KOPT-K1 (cell line): ENCODE data around the gene NKIRAS1.

Experiments
- H3K27ac ChIP-seq: fragments of 200-600 bp; sonication (generic); 2 replicates; pipeline ENCODE4 v1.5.1; 2016; ENCODE audit warnings: antibody characterized with exemption, mild to moderate bottlenecking, low read depth, low read length; ENCODE audit not compliant: poor library complexity, severe bottlenecking
- H3K36me3 ChIP-seq: fragments of 200-600 bp; sonication (generic); 2 replicates; pipeline ENCODE4 v1.5.1; 2017; ENCODE audit warnings: antibody characterized with exemption, mild to moderate bottlenecking, low read length, moderate library complexity; ENCODE audit not compliant: insufficient read depth
- H3K9me3 ChIP-seq: fragments of 200-600 bp; sonication (generic); 2 replicates; pipeline ENCODE4 v1.5.1; 2017; ENCODE audit warnings: antibody characterized with exemption, low read length, mild to moderate bottlenecking; ENCODE audit not compliant: insufficient read depth, poor library complexity, severe bottlenecking

The NKIRAS1 gene

DNA sequence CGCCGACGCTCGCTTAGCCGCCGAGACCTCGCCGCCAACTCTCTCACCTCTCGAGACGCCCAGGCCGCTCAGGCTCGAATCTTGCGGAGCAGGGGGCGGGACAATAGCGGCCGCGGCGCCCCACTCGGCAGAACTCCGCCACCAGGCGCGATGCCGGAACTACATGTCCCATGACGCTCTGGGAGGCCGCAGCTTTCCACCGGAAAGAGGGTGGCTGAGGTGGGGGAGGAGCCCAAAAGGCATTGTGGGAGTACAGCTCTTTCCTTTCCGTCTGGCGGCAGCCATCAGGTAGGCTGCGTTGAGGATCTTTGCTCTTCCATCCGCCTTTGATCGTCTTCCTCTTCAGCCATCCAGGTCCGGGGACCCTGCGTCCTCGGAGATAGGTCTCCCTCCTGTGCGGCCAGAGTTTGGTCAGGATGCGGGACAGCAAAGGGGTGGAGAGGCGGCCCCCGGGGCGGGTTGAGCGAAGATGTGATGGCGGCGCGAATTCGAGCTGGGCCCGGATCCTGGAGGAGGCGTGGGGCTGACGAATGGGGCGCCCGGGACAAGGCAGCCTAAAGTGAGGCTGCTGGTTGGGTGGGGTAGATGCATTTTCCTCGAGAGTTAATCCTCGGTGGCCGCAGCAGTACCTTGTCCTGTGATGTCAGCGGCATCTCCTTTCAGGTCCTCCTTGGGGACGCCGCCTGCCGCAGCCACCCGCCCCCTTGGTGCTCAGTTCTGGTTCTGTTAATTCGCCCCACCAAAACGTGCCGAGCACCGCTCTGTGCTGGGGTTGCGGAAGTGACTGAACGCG, at the start of gene NKIRAS1, which contains the start of gene RPL15:
NKIRAS1 (minus strand) TSS at position 105 of the 793 bp plus-strand sequence. CDS start 6,086 bp downstream, outside the sequence.
RPL15 (plus strand) TSS at position 247 of the 793 bp plus-strand sequence. CDS start 728 bp downstream, outside the sequence.
- Histone ChIP-seq H3K36me3 (peaks cover 47% of the 10 kb centered on the region), H3K9me3 (no peaks in the 10 kb centered on the region), H3K27ac (peak within 1 kb of the TSS; percentile 85)

GRCh38 chr3:23966328-23966727, 49.5 kb upstream of the NKIRAS1 start:
- H3K9me3 ChIP-seq = no peaks in the 10 kb centered on the region
- no peak overlapping the region for H3K27ac ChIP-seq
- H3K36me3 ChIP-seq = 0 out of 2 replicates have a peak, but pooled peaks cover 4% of the 10 kb centered on the region

GRCh38 chr3:23964537-23965235, 47.9 kb upstream of the NKIRAS1 start:
- 0 out of 2 replicates have a peak, but pooled peaks cover 4% of the 10 kb centered on the region for H3K36me3 ChIP-seq
- H3K9me3 ChIP-seq = no peaks in the 10 kb centered on the region
- no peak overlapping the region for H3K27ac ChIP-seq

DNA sequence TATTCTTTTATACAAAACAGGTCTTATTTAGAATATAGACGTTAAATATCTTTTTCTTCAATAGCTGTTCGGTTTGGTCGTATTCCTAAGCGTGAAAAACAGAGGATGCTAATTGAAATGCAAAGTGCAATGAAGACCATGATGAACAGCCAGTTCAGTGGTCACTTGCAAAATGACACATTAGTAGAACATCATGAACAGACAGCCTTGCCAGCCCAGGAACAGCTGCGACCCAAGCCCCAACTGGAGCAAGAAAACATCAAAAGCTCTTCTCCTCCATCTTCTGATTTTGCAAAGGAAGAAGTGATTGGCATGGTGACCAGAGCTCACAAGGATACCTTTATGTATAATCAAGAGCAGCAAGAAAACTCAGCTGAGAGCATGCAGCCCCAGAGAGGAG, 45.1 kb upstream of the NKIRAS1 start:
- H3K36me3 ChIP-seq = 0 out of 2 replicates have a peak, but pooled peaks cover 4% of the 10 kb centered on the region
- no peak overlapping the region for H3K27ac ChIP-seq
- no peaks in the 10 kb centered on the region for H3K9me3 ChIP-seq

DNA sequence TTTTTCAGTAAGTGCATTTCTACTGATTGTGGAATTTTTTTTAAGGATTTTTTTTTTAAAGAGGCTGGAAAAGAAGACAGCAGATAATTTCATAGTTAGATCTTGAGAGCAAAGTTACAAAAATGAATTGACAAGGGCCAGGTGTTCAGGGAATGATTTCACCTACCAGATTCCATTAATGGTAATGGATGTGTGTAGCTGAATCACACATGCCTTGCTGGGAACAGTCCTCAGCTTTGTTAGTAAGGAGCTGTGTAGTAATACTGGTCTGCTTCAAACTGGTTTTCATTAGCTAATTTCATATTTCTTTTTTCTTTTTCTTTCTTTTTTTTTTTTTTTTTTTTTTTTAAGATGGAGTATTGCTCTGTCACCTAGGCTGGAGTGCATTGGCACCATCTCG, 44.3 kb upstream of the NKIRAS1 start:
- Histone ChIP-seq H3K27ac (no peak overlapping the region), H3K36me3 (0 out of 2 replicates have a peak, but pooled peaks cover 4% of the 10 kb centered on the region), H3K9me3 (no peaks in the 10 kb centered on the region)

GRCh38 chr3:23960649-23961048, 43.9 kb upstream of the NKIRAS1 start:
- Histone ChIP-seq H3K27ac (no peak overlapping the region), H3K9me3 (no peaks in the 10 kb centered on the region), H3K36me3 (0 out of 2 replicates have a peak, but pooled peaks cover 4% of the 10 kb centered on the region)

- H3K36me3 ChIP-seq = 0 out of 2 replicates have a peak, but pooled peaks cover 4% of the 10 kb centered on the region
- no peaks in the 10 kb centered on the region for H3K9me3 ChIP-seq
- H3K27ac ChIP-seq = no peak overlapping the region
Measured at GRCh38 chr3:23959135-23959900, 42.5 kb upstream of the NKIRAS1 start.

GRCh38 chr3:23956701-23957100, 39.9 kb upstream of the NKIRAS1 start:
- H3K36me3 ChIP-seq = no peaks in the 10 kb centered on the region
- H3K9me3 ChIP-seq = no peaks in the 10 kb centered on the region
- H3K27ac ChIP-seq = no peak overlapping the region

DNA sequence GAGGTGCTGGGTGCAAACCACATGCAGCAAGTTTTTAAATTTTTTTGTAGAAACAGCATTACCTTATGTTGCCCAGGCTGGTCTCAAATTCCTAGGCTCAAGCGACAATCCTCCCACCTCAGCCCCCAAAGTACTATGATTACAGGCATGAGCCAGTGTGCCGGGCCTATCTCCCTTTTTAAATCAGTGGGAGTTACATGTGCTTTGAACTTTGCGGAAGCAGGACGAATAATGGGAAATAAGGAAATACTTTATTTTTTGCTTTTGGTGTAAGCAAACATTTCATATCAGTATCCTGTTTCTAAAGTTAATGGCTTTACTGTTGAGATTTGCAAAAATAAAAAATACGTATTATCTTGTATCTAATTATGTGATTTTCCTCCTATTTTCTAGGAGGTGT, 37.4 kb upstream of the NKIRAS1 start:
- H3K36me3 ChIP-seq = no peaks in the 10 kb centered on the region
- no peaks in the 10 kb centered on the region for H3K9me3 ChIP-seq
- no peak overlapping the region for H3K27ac ChIP-seq

- no peaks in the 10 kb centered on the region for H3K9me3 ChIP-seq
Measured at GRCh38 chr3:23953523-23953922, 36.7 kb upstream of the NKIRAS1 start.

GRCh38 chr3:23952646-23953045, 35.9 kb upstream of the NKIRAS1 start:
- Histone ChIP-seq H3K27ac (no peak overlapping the region), H3K36me3 (no peaks in the 10 kb centered on the region), H3K9me3 (no peaks in the 10 kb centered on the region)

More at GRCh38 chr3:23953523-23953922, 36.7 kb upstream of the NKIRAS1 start:
- Histone ChIP-seq H3K27ac (no peak overlapping the region), H3K36me3 (no peaks in the 10 kb centered on the region)

DNA sequence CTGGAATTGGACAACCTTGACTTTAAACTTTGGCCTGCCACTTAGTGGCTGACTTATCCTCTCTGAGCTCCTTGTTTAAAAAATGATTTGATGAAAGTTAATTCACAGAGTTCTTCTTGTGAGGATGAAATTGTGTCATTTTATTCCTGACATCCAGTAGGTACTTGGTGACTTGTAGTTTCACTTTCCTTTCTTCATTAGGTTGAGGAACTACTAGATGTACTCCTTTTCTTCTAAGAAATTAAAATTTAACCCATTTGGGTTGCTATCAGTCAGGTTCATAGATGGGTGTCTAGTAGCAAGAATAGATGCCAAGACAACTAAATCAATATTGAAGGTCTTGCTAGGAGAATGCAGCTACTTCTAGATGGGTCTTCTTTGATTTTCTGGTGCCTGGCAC, 33.5 kb upstream of the NKIRAS1 start:
- no peaks in the 10 kb centered on the region for H3K36me3 ChIP-seq
- no peaks in the 10 kb centered on the region for H3K9me3 ChIP-seq
- peak overlapping the region; percentile 16 for H3K27ac ChIP-seq

GRCh38 chr3:23949784-23950183, 33.0 kb upstream of the NKIRAS1 start:
- no peaks in the 10 kb centered on the region for H3K9me3 ChIP-seq
- peak overlapping the region; percentile 16 for H3K27ac ChIP-seq

DNA sequence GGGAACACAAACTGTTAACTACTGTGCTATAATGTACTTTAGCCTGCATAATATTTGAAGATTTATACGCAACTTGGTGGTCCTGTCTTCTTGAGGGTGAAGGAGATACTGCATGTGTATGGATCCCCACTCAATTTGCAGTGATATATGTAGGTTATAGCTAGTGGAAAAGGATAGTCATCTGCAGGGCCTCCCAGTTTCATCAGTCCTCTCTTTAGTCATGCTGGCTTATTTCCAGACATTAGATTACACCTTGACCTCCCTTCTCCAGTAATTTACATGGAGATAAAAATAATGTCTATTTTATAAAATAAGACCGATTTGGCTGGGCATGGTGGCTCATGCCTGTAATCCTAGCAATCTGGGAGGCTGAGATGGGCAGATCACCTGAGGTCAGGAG, 32.0 kb upstream of the NKIRAS1 start:
- no peaks in the 10 kb centered on the region for H3K9me3 ChIP-seq
- H3K36me3 ChIP-seq = no peaks in the 10 kb centered on the region
- no peak overlapping the region for H3K27ac ChIP-seq

More at GRCh38 chr3:23949784-23950183, 33.0 kb upstream of the NKIRAS1 start:
- no peaks in the 10 kb centered on the region for H3K36me3 ChIP-seq
